ENCODE results near the gene MSANTD3. TPM values are rescaled to one million over a fixed set of nuclear protein-coding genes. Genes with fewer than 3 reads are reported as not detected.

Gene MSANTD3
- total and polyA plus RNA-seq, 4 donors = 4.3 to 7.4 (median 6.6) TPM

DNA sequence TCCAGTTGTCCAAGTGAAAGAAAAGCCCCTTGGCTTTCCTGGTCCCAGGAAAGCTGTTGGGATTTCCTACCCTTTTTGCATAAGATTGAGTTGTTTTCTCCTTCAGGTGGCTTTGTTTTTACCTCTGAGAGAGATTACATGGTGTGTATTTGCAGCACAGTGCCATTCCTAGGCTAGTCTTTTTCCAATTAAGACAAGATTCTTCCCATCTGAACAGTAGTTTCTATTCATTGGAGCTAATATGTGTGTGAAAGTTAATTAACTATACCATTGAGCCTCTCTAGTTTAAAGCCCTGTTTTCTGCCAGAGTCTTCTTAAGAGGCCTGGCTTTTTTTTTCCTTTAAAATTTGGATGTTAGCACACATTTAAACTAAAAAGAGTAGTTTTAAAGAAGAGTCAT lies 20.1 kb downstream of the MSANTD3 start:
- Histone ChIP-seq H3K9ac (ENCODE audit: low read depth in 1 of 2, low read length in 2 of 2) (no peak overlapping the region), H3K4me3 (ENCODE audit: low read depth in 1 of 3, low read length in 3 of 3) (no peak overlapping the region), H3K4me1 (ENCODE audit: control insufficient read depth in 4 of 4, insufficient read depth in 4 of 4, low read length in 3 of 4) (peaks cover 7 to 12% (median 10%) of the 10 kb centered on the region in 4 donors), H3K27me3 (ENCODE audit: control insufficient read depth in 4 of 4, insufficient read depth in 4 of 4, low read length in 3 of 4) (no peaks in the 10 kb centered on the region), H3K27ac (ENCODE audit: low read depth in 1 of 2, low read length in 2 of 2) (no peak overlapping the region), H3K36me3 (ENCODE audit: control insufficient read depth in 4 of 4, insufficient read depth in 3 of 4, low read depth in 1 of 4, low read length in 3 of 4) (peaks cover 0 to 1% (median 0%) of the 10 kb centered on the region in 4 donors), H3K9me3 (ENCODE audit: control insufficient read depth in 4 of 4, low read length in 3 of 4) (no peaks in the 10 kb centered on the region)
- TF ChIP-seq YY1 (IDR thresholded peaks at IDR 0.05) (no peak), EGR1 (IDR thresholded peaks at IDR 0.05; ENCODE audit: low read depth in 2 of 2) (no peak), SP1 (IDR thresholded peaks at IDR 0.05) (no peak), TAF1 (conservative IDR thresholded peaks at IDR 0.05) (no peak)
- DNase-seq (ENCODE audit: low spot score) = no peak

DNA sequence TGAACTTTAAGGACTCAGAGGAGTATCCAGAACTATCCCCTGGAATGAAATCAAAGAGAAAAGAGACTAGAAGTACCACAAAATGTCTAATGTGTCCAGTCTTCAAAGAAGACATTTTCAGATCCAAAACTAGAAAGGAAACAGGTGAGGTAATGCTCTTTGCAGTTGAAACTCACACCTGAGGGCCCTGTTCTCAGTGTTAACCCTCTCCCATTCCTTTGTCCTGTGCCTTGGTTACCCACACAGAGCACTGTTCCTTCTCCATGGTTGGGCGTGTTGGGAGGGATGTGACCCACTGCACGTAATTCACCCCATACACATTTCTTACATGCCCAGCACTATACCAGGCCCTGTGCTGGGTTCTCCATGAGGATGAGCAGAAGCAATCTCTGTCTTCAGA lies 21.3 kb downstream of the MSANTD3 start:
- peaks cover 7 to 12% (median 10%) of the 10 kb centered on the region in 4 donors for H3K4me1 ChIP-seq (ENCODE audit: control insufficient read depth in 4 of 4, insufficient read depth in 4 of 4, low read length in 3 of 4)
- DNase-seq (ENCODE audit: low spot score) = no peak
- no peak overlapping the region for H3K9ac ChIP-seq (ENCODE audit: low read depth in 1 of 2, low read length in 2 of 2)
- H3K27ac ChIP-seq (ENCODE audit: low read depth in 1 of 2, low read length in 2 of 2) = no peak overlapping the region
- TF ChIP-seq, protein P1, sequence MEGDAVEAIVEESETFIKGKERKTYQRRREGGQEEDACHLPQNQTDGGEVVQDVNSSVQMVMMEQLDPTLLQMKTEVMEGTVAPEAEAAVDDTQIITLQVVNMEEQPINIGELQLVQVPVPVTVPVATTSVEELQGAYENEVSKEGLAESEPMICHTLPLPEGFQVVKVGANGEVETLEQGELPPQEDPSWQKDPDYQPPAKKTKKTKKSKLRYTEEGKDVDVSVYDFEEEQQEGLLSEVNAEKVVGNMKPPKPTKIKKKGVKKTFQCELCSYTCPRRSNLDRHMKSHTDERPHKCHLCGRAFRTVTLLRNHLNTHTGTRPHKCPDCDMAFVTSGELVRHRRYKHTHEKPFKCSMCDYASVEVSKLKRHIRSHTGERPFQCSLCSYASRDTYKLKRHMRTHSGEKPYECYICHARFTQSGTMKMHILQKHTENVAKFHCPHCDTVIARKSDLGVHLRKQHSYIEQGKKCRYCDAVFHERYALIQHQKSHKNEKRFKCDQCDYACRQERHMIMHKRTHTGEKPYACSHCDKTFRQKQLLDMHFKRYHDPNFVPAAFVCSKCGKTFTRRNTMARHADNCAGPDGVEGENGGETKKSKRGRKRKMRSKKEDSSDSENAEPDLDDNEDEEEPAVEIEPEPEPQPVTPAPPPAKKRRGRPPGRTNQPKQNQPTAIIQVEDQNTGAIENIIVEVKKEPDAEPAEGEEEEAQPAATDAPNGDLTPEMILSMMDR (IDR thresholded peaks at IDR 0.05; ENCODE audit: low read depth, low read length, missing input control) = no peak
- TF ChIP-seq, protein P2, sequence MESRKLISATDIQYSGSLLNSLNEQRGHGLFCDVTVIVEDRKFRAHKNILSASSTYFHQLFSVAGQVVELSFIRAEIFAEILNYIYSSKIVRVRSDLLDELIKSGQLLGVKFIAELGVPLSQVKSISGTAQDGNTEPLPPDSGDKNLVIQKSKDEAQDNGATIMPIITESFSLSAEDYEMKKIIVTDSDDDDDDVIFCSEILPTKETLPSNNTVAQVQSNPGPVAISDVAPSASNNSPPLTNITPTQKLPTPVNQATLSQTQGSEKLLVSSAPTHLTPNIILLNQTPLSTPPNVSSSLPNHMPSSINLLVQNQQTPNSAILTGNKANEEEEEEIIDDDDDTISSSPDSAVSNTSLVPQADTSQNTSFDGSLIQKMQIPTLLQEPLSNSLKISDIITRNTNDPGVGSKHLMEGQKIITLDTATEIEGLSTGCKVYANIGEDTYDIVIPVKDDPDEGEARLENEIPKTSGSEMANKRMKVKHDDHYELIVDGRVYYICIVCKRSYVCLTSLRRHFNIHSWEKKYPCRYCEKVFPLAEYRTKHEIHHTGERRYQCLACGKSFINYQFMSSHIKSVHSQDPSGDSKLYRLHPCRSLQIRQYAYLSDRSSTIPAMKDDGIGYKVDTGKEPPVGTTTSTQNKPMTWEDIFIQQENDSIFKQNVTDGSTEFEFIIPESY (IDR thresholded peaks at IDR 0.05) = no peak
- TF ChIP-seq FOXA2 (IDR thresholded peaks at IDR 0.05) (no peak), RAD21 (IDR thresholded peaks at IDR 0.05) (no peak), YY1 (IDR thresholded peaks at IDR 0.05) (no peak), NR2F2 (IDR thresholded peaks at IDR 0.05) (no peak), EGR1 (IDR thresholded peaks at IDR 0.05; ENCODE audit: low read depth in 2 of 2) (no peak), HNF4G (IDR thresholded peaks at IDR 0.05) (no peak), JUND (IDR thresholded peaks at IDR 0.05) (no peak), HNF4A (conservative IDR thresholded peaks at IDR 0.05) (no peak), GABPA (IDR thresholded peaks at IDR 0.05 in 1 of 2, conservative IDR thresholded peaks at IDR 0.05 in 1 of 2) (no peak), FOXA1 (IDR thresholded peaks at IDR 0.05) (no peak), TAF1 (conservative IDR thresholded peaks at IDR 0.05) (no peak), RXRA (IDR thresholded peaks at IDR 0.05) (no peak), SP1 (IDR thresholded peaks at IDR 0.05) (no peak)
- TF ChIP-seq, protein P3, sequence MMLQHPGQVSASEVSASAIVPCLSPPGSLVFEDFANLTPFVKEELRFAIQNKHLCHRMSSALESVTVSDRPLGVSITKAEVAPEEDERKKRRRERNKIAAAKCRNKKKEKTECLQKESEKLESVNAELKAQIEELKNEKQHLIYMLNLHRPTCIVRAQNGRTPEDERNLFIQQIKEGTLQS (IDR thresholded peaks at IDR 0.05) = no peak
- TF ChIP-seq, protein P4, sequence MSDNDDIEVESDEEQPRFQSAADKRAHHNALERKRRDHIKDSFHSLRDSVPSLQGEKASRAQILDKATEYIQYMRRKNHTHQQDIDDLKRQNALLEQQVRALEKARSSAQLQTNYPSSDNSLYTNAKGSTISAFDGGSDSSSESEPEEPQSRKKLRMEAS (IDR thresholded peaks at IDR 0.05) = no peak
- TF ChIP-seq, protein P5, sequence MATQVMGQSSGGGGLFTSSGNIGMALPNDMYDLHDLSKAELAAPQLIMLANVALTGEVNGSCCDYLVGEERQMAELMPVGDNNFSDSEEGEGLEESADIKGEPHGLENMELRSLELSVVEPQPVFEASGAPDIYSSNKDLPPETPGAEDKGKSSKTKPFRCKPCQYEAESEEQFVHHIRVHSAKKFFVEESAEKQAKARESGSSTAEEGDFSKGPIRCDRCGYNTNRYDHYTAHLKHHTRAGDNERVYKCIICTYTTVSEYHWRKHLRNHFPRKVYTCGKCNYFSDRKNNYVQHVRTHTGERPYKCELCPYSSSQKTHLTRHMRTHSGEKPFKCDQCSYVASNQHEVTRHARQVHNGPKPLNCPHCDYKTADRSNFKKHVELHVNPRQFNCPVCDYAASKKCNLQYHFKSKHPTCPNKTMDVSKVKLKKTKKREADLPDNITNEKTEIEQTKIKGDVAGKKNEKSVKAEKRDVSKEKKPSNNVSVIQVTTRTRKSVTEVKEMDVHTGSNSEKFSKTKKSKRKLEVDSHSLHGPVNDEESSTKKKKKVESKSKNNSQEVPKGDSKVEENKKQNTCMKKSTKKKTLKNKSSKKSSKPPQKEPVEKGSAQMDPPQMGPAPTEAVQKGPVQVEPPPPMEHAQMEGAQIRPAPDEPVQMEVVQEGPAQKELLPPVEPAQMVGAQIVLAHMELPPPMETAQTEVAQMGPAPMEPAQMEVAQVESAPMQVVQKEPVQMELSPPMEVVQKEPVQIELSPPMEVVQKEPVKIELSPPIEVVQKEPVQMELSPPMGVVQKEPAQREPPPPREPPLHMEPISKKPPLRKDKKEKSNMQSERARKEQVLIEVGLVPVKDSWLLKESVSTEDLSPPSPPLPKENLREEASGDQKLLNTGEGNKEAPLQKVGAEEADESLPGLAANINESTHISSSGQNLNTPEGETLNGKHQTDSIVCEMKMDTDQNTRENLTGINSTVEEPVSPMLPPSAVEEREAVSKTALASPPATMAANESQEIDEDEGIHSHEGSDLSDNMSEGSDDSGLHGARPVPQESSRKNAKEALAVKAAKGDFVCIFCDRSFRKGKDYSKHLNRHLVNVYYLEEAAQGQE (IDR thresholded peaks at IDR 0.05) = no peak
- H3K4me3 ChIP-seq (ENCODE audit: low read depth in 1 of 3, low read length in 3 of 3) = no peak overlapping the region
- H3K36me3 ChIP-seq (ENCODE audit: control insufficient read depth in 4 of 4, insufficient read depth in 3 of 4, low read depth in 1 of 4, low read length in 3 of 4) = peaks cover 0 to 4% (median 0%) of the 10 kb centered on the region in 4 donors
- WGBS = 98% methylated on average over 2 of the region's 2 CpGs
- no peaks in the 10 kb centered on the region for H3K27me3 ChIP-seq (ENCODE audit: control insufficient read depth in 4 of 4, insufficient read depth in 4 of 4, low read length in 3 of 4)
- H3K9me3 ChIP-seq (ENCODE audit: control insufficient read depth in 4 of 4, low read length in 3 of 4) = no peaks in the 10 kb centered on the region
